ENCODE results near the gene C1orf105. TPM values are rescaled to one million over a fixed set of nuclear protein-coding genes. Genes with fewer than 3 reads are reported as not detected.
"Not testable (repeated sequence)": the region's sequence is repeated elsewhere in the genome, so short reads cannot be mapped to it uniquely, and the experiment has no call there.

The C1orf105 gene
- total RNA-seq, result not detected

- Histone ChIP-seq H3K27ac (no peak within 1 kb of the TSS), H3K27me3 (no peaks in the 10 kb centered on the region), H3K4me3 (replicated peaks in 1 of 3) (no peak within 1 kb of the TSS), H3K9me3 (no peaks in the 10 kb centered on the region), H3K36me3 (no peaks in the 10 kb centered on the region), H3K4me1 (peaks cover 0 to 9% of the 10 kb centered on the region in 2 donors)
- intact Hi-C loops (cut with DNase I), result no loop called here
- TF ChIP-seq CTCF (IDR thresholded peaks at IDR 0.05) (no peak), POLR2A (IDR thresholded peaks at IDR 0.05) (no peak)
- no peak for DNase-seq
- WGBS, 2 donors, result 94 to 95% methylated on average over 1 of the region's 1 CpG
Measured at GRCh38 chr1:172420385-172420784, at the start of gene C1orf105. Gene C1orf105 (plus strand): TSS chr1:172420685. CDS start chr1:172420886, 201 bp downstream.

GRCh38 chr1:172371646-172372045 lies 48.8 kb upstream of the C1orf105 start:
- intact Hi-C loops (cut with DNase I); H3K36me3 ChIP-seq; DNase-seq; H3K9me3 ChIP-seq; H3K27me3 ChIP-seq; H3K27ac ChIP-seq; H3K4me3 ChIP-seq (replicated peaks in 1 of 3); H3K4me1 ChIP-seq: not testable (repeated sequence)
- 99 to 100% methylated on average over 3 of the region's 3 CpGs for WGBS, 2 donors

GRCh38 chr1:172373864-172374263 lies 46.6 kb upstream of the C1orf105 start:
- Histone ChIP-seq H3K27ac (no peak overlapping the region), H3K4me3 (replicated peaks in 1 of 3) (no peak overlapping the region), H3K4me1 (no peaks in the 10 kb centered on the region), H3K27me3 (no peaks in the 10 kb centered on the region), H3K36me3 (no peaks in the 10 kb centered on the region), H3K9me3 (no peaks in the 10 kb centered on the region)
- intact Hi-C loops (cut with DNase I), result no loop called here
- DNase-seq, result no peak
- no peak for TF ChIP-seq POLR2A (IDR thresholded peaks at IDR 0.05)
- TF ChIP-seq CTCF (IDR thresholded peaks at IDR 0.05), result no peak
- WGBS, 2 donors, result 81 to 91% methylated on average over 1 of the region's 1 CpG

GRCh38 chr1:172375211-172375631 lies 45.3 kb upstream of the C1orf105 start:
- no peaks in the 10 kb centered on the region for H3K9me3 ChIP-seq
- WGBS, 2 donors, result 82 to 83% methylated on average over 2 of the region's 2 CpGs
- intact Hi-C loops (cut with DNase I), result no loop called here
- H3K4me3 ChIP-seq (replicated peaks in 1 of 3), result no peak overlapping the region
- H3K4me1 ChIP-seq, result no peaks in the 10 kb centered on the region
- no peak for TF ChIP-seq POLR2A (IDR thresholded peaks at IDR 0.05)
- TF ChIP-seq CTCF (IDR thresholded peaks at IDR 0.05), result no peak
- no peaks in the 10 kb centered on the region for H3K27me3 ChIP-seq
- no peak overlapping the region for H3K27ac ChIP-seq
- no peaks in the 10 kb centered on the region for H3K36me3 ChIP-seq
- no peak for DNase-seq

GRCh38 chr1:172376431-172376830 lies 44.1 kb upstream of the C1orf105 start:
- intact Hi-C loops (cut with DNase I), result no loop called here

More at GRCh38 chr1:172376431-172376830, 44.1 kb upstream of the C1orf105 start:
- TF ChIP-seq POLR2A (IDR thresholded peaks at IDR 0.05) (no peak), CTCF (IDR thresholded peaks at IDR 0.05) (no peak)
- Histone ChIP-seq H3K36me3 (no peaks in the 10 kb centered on the region), H3K27ac (no peak overlapping the region), H3K4me3 (replicated peaks in 1 of 3) (no peak overlapping the region), H3K4me1 (no peaks in the 10 kb centered on the region), H3K27me3 (no peaks in the 10 kb centered on the region), H3K9me3 (no peaks in the 10 kb centered on the region)
- 79% methylated on average over 2 of the region's 2 CpGs for WGBS, 2 donors
- no peak for DNase-seq
